IMR-90 (cell line): ENCODE data around the gene ATP13A1.
"Not testable (repeated sequence)": the region's sequence is repeated elsewhere in the genome, so short reads cannot be mapped to it uniquely, and the experiment has no call there.

Experiments used
- BHLHE40 ChIP-seq: fragments of 150-350 bp; IDR thresholded peaks from 2 replicates; pipeline ENCODE4 v1.6.1; 2016; ENCODE audit warnings: mild to moderate bottlenecking, low read depth, low read length
- CEBPB ChIP-seq: IDR thresholded peaks from 2 replicates; pipeline ENCODE4 v1.6.1; 2012; ENCODE audit warnings: low read depth, low read length, improper control_type of control experiment
- CHD1 ChIP-seq: IDR thresholded peaks from 2 replicates; pipeline ENCODE4 v1.6.1; 2012; ENCODE audit warnings: low read depth, low read length, improper control_type of control experiment
- FOS ChIP-seq: fragments of 150-350 bp; IDR thresholded peaks from 2 replicates; pipeline ENCODE4 v1.6.1; 2016; ENCODE audit warnings: low read depth, low read length
- MAFK ChIP-seq: IDR thresholded peaks from 2 replicates; pipeline ENCODE4 v1.6.1; 2012; ENCODE audit warnings: low read depth, low read length, improper control_type of control experiment
- MAZ ChIP-seq: IDR thresholded peaks from 2 replicates; pipeline ENCODE4 v1.6.1; 2012; ENCODE audit warnings: low read depth, mild to moderate bottlenecking, low read length, improper control_type of control experiment, moderate library complexity, borderline replicate concordance
- MXI1 ChIP-seq: IDR thresholded peaks from 2 replicates; pipeline ENCODE4 v1.6.1; 2012; ENCODE audit warnings: low read depth, mild to moderate bottlenecking, low read length, moderate library complexity, borderline replicate concordance
- NFE2L2 ChIP-seq: fragments of 150-350 bp; IDR thresholded peaks from 2 replicates; pipeline ENCODE4 v1.6.1; 2016; ENCODE audit warnings: low read depth, mild to moderate bottlenecking, low read length
- POLR2A ChIP-seq: IDR thresholded peaks from 2 replicates; pipeline ENCODE4 v1.6.1; 2012; ENCODE audit warnings: mild to moderate bottlenecking, low read depth, low read length
- RAD21 ChIP-seq: IDR thresholded peaks from 2 replicates; pipeline ENCODE4 v1.6.1; 2012; ENCODE audit warnings: low read length, improper control_type of control experiment
- RCOR1 ChIP-seq: IDR thresholded peaks from 2 replicates; pipeline ENCODE4 v1.6.1; 2012; ENCODE audit warnings: mild to moderate bottlenecking, low read length, improper control_type of control experiment; ENCODE audit not compliant: insufficient replicate concordance
- RFX5 ChIP-seq: IDR thresholded peaks from 2 replicates; pipeline ENCODE4 v1.8.0; 2012; ENCODE audit warnings: low read depth, mild to moderate bottlenecking, low read length, moderate library complexity
- TF ChIP-seq, protein P1 (sequence below): conservative IDR thresholded peaks from 2 replicates; pipeline ENCODE4 v1.5.1; 2012; ENCODE audit warnings: mild to moderate bottlenecking, low read depth, low read length, improper control_type of control experiment
- TF ChIP-seq, protein P2 (sequence below): fragments of 150-350 bp; IDR thresholded peaks from 2 replicates; pipeline ENCODE4 v1.6.1; 2017; ENCODE audit warnings: mild to moderate bottlenecking, antibody characterized with exemption, low read length, low read depth

DNA sequence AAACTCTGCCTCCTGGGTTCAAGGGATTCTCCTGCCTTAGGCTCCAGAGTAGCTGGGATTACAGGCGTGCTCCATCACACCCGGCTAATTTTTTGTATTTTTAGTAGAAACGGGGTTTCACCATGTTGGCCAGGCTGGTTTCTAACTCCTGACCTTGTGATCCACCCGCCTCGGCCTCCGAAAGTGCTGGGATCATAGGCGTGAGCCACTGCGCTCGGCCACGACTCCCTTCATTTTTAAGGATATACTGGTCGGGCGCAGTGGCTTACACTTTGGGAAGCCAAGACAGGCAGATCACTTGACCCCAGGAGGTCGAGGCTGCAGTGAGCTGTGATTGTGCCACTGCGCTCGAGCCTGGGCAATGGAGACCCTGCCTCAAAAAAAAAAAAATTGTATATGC is 22.6 kb upstream of the ATP13A1 start:
- TF ChIP-seq FOS, POLR2A, RFX5, RAD21, CEBPB, MAFK, RCOR1, MXI1, NFE2L2, BHLHE40, MAZ, CHD1: not testable (repeated sequence)
- TF ChIP-seq, protein P1, sequence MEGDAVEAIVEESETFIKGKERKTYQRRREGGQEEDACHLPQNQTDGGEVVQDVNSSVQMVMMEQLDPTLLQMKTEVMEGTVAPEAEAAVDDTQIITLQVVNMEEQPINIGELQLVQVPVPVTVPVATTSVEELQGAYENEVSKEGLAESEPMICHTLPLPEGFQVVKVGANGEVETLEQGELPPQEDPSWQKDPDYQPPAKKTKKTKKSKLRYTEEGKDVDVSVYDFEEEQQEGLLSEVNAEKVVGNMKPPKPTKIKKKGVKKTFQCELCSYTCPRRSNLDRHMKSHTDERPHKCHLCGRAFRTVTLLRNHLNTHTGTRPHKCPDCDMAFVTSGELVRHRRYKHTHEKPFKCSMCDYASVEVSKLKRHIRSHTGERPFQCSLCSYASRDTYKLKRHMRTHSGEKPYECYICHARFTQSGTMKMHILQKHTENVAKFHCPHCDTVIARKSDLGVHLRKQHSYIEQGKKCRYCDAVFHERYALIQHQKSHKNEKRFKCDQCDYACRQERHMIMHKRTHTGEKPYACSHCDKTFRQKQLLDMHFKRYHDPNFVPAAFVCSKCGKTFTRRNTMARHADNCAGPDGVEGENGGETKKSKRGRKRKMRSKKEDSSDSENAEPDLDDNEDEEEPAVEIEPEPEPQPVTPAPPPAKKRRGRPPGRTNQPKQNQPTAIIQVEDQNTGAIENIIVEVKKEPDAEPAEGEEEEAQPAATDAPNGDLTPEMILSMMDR, result not testable (repeated sequence)
- TF ChIP-seq, protein P2, sequence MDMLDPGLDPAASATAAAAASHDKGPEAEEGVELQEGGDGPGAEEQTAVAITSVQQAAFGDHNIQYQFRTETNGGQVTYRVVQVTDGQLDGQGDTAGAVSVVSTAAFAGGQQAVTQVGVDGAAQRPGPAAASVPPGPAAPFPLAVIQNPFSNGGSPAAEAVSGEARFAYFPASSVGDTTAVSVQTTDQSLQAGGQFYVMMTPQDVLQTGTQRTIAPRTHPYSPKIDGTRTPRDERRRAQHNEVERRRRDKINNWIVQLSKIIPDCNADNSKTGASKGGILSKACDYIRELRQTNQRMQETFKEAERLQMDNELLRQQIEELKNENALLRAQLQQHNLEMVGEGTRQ, result not testable (repeated sequence)
